Astrocyte (in vitro differentiated cells and primary cell): ENCODE measurements around the gene TEX22. TPM values are rescaled to one million over a fixed set of nuclear protein-coding genes. Genes with fewer than 3 reads are reported as not detected.

Source experiments
- DNase-seq: peaks from one replicate; pipeline ENCODE4 v3.0.0-alpha.2; 2010; ENCODE audit warnings: low read depth
- FAIRE-seq: peaks from 2 replicates; lab custom pipeline; 2011; peaks lifted over from hg19 to GRCh38; lab: Jason Lieb, UNC
- H2AFZ ChIP-seq: 2 replicates; pipeline ENCODE4 v1.6.0; 2012; ENCODE audit warnings: low read depth, low read length, inconsistent platforms
- H3K27ac ChIP-seq: 2 replicates; pipeline ENCODE4 v1.5.1; 2011; ENCODE audit warnings: low read depth, low read length, inconsistent platforms
- H3K27me3 ChIP-seq: 2 replicates; pipeline ENCODE4 v1.6.0; 2011; ENCODE audit warnings: low read length, inconsistent platforms; ENCODE audit not compliant: insufficient read depth
- H3K36me3 ChIP-seq: 2 replicates; pipeline ENCODE4 v1.5.1; 2011; ENCODE audit warnings: low read length, inconsistent platforms; ENCODE audit not compliant: insufficient read depth
- H3K4me1 ChIP-seq: 2 replicates; pipeline ENCODE4 v1.5.1; 2011; ENCODE audit warnings: low read length, inconsistent platforms; ENCODE audit not compliant: insufficient read depth
- H3K4me2 ChIP-seq: 2 replicates; pipeline ENCODE4 v1.6.0; 2012; ENCODE audit warnings: low read length, inconsistent platforms
- H3K4me3 ChIP-seq: 2 replicates; pipeline ENCODE4 v1.5.1; 2011; ENCODE audit warnings: low read depth, mild to moderate bottlenecking, low read length, inconsistent platforms; ENCODE audit not compliant: insufficient read depth
- H3K79me2 ChIP-seq: 2 replicates; pipeline ENCODE4 v1.6.0; 2012; ENCODE audit warnings: mild to moderate bottlenecking, low read length, inconsistent platforms; ENCODE audit not compliant: insufficient read depth
- H3K9ac ChIP-seq: 2 replicates; pipeline ENCODE4 v1.6.0; 2012; ENCODE audit warnings: mild to moderate bottlenecking, low read length, inconsistent platforms
- H3K9me3 ChIP-seq: 2 replicates; pipeline ENCODE4 v1.5.1; 2012; ENCODE audit warnings: low read depth, mild to moderate bottlenecking, low read length, inconsistent platforms; ENCODE audit not compliant: insufficient read depth
- H4K20me1 ChIP-seq: 2 replicates; pipeline ENCODE4 v1.6.0; 2012; ENCODE audit warnings: low read length, inconsistent platforms; ENCODE audit not compliant: insufficient read depth
- H3K27ac Mint-ChIP-seq: one replicate; pipeline ENCODE4 v1.8.0; 2021; ENCODE audit warnings: mild to moderate bottlenecking, mixed read lengths; ENCODE audit not compliant: unreplicated experiment
- H3K27me3 Mint-ChIP-seq: one replicate; pipeline ENCODE4 v1.8.0; 2021; ENCODE audit warnings: low read depth, mixed read lengths; ENCODE audit not compliant: unreplicated experiment
- H3K36me3 Mint-ChIP-seq: one replicate; pipeline ENCODE4 v1.8.0; 2021; ENCODE audit warnings: low read depth, mixed read lengths; ENCODE audit not compliant: unreplicated experiment
- H3K4me1 Mint-ChIP-seq: one replicate; pipeline ENCODE4 v1.8.0; 2021; ENCODE audit warnings: low read depth, mixed read lengths; ENCODE audit not compliant: unreplicated experiment
- H3K4me3 Mint-ChIP-seq: one replicate; pipeline ENCODE4 v1.8.0; 2021; ENCODE audit warnings: mild to moderate bottlenecking, moderate library complexity, mixed read lengths; ENCODE audit not compliant: unreplicated experiment
- H3K9me3 Mint-ChIP-seq: one replicate; pipeline ENCODE4 v1.8.0; 2021; ENCODE audit warnings: mild to moderate bottlenecking, mixed read lengths; ENCODE audit not compliant: unreplicated experiment
- EZH2 ChIP-seq: IDR thresholded peaks from 2 replicates; pipeline ENCODE4 v1.6.1; 2012; ENCODE audit warnings: mild to moderate bottlenecking, low read length, inconsistent platforms; ENCODE audit not compliant: insufficient read depth
- total RNA-seq: library from RNA; stranded (reverse); gene quantifications from 2 replicates; pipeline ENCODE4 v1.2.1, GENCODE V29; 2021
- TF ChIP-seq, protein P1 (sequence below): IDR thresholded peaks from 2 replicates; pipeline ENCODE4 v1.5.1; 2011; ENCODE audit warnings: low read depth, mild to moderate bottlenecking, inconsistent platforms, low read length, moderate library complexity; ENCODE audit not compliant: insufficient read depth

Gene TEX22
- total RNA-seq, 1 donor from 2014 or later, result 1.2 TPM

DNA sequence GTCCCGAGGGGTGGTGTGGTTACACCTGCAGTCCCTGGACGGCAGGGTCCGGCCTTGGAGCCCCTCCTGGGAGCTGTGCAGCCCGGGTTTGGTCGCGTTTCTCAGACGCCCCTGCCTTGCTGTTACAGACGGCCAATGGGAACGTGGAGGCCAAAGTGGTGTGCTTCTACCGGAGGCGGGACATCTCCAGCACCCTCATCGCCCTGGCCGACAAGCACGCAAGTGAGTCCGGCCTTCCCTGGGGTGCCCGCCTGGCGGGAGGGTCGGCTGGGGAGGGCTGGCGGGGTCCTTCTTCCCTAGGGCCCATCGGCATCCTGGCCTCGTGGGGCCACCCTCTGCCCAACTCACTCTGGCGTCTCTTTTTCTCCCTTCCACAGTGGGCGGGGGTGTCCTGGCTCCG, 47.0 kb downstream of the TEX22 start:
- H3K36me3 ChIP-seq, result peaks cover 7% of the 10 kb centered on the region

GRCh38 chr14:105445901-105446845, 47.8 kb downstream of the TEX22 start:
- Mint-ChIP-seq H3K9me3 (no peaks in the 10 kb centered on the region), H3K36me3 (peaks cover 4% of the 10 kb centered on the region), H3K4me1 (no peaks in the 10 kb centered on the region), H3K4me3 (no peak overlapping the region), H3K27me3 (no peaks in the 10 kb centered on the region), H3K27ac (no peak overlapping the region)
- TF ChIP-seq, protein P1, sequence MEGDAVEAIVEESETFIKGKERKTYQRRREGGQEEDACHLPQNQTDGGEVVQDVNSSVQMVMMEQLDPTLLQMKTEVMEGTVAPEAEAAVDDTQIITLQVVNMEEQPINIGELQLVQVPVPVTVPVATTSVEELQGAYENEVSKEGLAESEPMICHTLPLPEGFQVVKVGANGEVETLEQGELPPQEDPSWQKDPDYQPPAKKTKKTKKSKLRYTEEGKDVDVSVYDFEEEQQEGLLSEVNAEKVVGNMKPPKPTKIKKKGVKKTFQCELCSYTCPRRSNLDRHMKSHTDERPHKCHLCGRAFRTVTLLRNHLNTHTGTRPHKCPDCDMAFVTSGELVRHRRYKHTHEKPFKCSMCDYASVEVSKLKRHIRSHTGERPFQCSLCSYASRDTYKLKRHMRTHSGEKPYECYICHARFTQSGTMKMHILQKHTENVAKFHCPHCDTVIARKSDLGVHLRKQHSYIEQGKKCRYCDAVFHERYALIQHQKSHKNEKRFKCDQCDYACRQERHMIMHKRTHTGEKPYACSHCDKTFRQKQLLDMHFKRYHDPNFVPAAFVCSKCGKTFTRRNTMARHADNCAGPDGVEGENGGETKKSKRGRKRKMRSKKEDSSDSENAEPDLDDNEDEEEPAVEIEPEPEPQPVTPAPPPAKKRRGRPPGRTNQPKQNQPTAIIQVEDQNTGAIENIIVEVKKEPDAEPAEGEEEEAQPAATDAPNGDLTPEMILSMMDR, result no peak
- TF ChIP-seq EZH2, result no peak
- Histone ChIP-seq H3K9me3 (no peaks in the 10 kb centered on the region), H3K27me3 (no peaks in the 10 kb centered on the region), H3K9ac (no peak overlapping the region), H3K4me3 (no peak overlapping the region), H3K4me1 (no peaks in the 10 kb centered on the region), H3K79me2 (peaks cover 41% of the 10 kb centered on the region), H3K36me3 (peaks cover 7% of the 10 kb centered on the region), H4K20me1 (peaks cover 51% of the 10 kb centered on the region), H2AFZ (no peak overlapping the region), H3K27ac (no peak overlapping the region), H3K4me2 (no peak overlapping the region)
- FAIRE-seq (no peak), DNase-seq (no peak)

More for the DNA sequence above, 47.0 kb downstream of the TEX22 start:
- Histone ChIP-seq H3K9ac (no peak overlapping the region), H3K4me2 (no peak overlapping the region), H3K27ac (no peak overlapping the region), H2AFZ (no peak overlapping the region), H4K20me1 (peaks cover 56% of the 10 kb centered on the region), H3K27me3 (no peaks in the 10 kb centered on the region), H3K4me3 (no peak overlapping the region), H3K79me2 (peaks cover 48% of the 10 kb centered on the region), H3K4me1 (no peaks in the 10 kb centered on the region), H3K9me3 (no peaks in the 10 kb centered on the region)
- no peak for TF ChIP-seq EZH2
- TF ChIP-seq, protein P1, result no peak
- Mint-ChIP-seq H3K36me3 (peaks cover 4% of the 10 kb centered on the region), H3K27me3 (no peaks in the 10 kb centered on the region), H3K4me3 (no peak overlapping the region), H3K9me3 (no peaks in the 10 kb centered on the region), H3K27ac (no peak overlapping the region), H3K4me1 (no peaks in the 10 kb centered on the region)
- FAIRE-seq (no peak), DNase-seq (no peak)

DNA sequence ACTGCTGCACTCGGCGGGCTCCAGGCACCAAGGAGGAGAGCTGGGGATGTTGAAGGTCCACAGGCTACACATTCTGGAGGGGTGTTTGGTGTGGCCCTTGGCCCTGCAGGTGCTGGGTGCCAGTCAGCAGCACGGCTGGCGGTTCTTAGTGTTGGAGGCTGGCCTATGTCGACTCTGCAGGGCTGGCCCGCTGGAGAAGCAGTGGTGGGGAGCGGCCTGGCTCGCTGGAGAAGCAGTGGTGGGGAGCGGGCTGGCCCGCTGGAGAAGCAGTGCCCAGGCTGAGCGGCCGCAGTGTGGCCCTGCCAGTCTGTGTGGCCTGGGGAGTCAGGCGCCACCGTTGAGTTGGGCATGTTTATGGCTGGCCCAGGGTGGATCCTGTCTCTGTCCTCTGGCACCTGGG, 48.6 kb downstream of the TEX22 start:
- no peak overlapping the region for H3K4me3 ChIP-seq
- TF ChIP-seq, protein P1, result no peak
- TF ChIP-seq EZH2, result no peak
- H3K27ac ChIP-seq, result no peak overlapping the region
- H3K9ac ChIP-seq, result no peak overlapping the region
- H3K4me1 Mint-ChIP-seq, result no peaks in the 10 kb centered on the region
- no peaks in the 10 kb centered on the region for H3K27me3 Mint-ChIP-seq
- peaks cover 53% of the 10 kb centered on the region for H4K20me1 ChIP-seq
- DNase-seq (no peak), FAIRE-seq (no peak)
- H3K36me3 ChIP-seq, result peaks cover 7% of the 10 kb centered on the region
- H3K79me2 ChIP-seq, result peaks cover 41% of the 10 kb centered on the region
- no peaks in the 10 kb centered on the region for H3K9me3 Mint-ChIP-seq
- H3K4me3 Mint-ChIP-seq, result no peak overlapping the region
- no peak overlapping the region for H2AFZ ChIP-seq
- no peak overlapping the region for H3K4me2 ChIP-seq
- H3K4me1 ChIP-seq, result no peaks in the 10 kb centered on the region
- no peaks in the 10 kb centered on the region for H3K9me3 ChIP-seq
- H3K27ac Mint-ChIP-seq, result no peak overlapping the region
- H3K36me3 Mint-ChIP-seq, result peaks cover under 1% of the 10 kb centered on the region
- H3K27me3 ChIP-seq, result no peaks in the 10 kb centered on the region
